NOMO-1 treated with dmso at 0.1 percent for 144 hours (cell line): Measurements from ENCODE around the gene C11orf24.
A peak's percentile ranks its signal among the peaks of the same experiment; 100 is the strongest.
"Not testable (repeated sequence)": the region's sequence is repeated elsewhere in the genome, so short reads cannot be mapped to it uniquely, and the experiment has no call there.

Source experiments
- DNase-seq: peaks from one replicate; lab custom pipeline; 2025; ENCODE audit not compliant: unreplicated experiment; lab: John Stamatoyannopoulos, UW

C11orf24 gene

GRCh38 chr11:68256331-68256741 lies 15.4 kb downstream of the C11orf24 start:
- no peak for DNase-seq

GRCh38 chr11:68255526-68255925 lies 16.2 kb downstream of the C11orf24 start:
- no peak for DNase-seq

GRCh38 chr11:68254421-68254820 lies 17.4 kb downstream of the C11orf24 start:
- no peak for DNase-seq

GRCh38 chr11:68251765-68252164 lies 20.0 kb downstream of the C11orf24 start:
- DNase-seq: no peak

- DNase-seq: not testable (repeated sequence)
Measured at GRCh38 chr11:68244912-68245311, 26.9 kb downstream of the C11orf24 start.

- DNase-seq: not testable (repeated sequence)
Measured at GRCh38 chr11:68243847-68244246, 27.9 kb downstream of the C11orf24 start.

GRCh38 chr11:68242616-68243015 lies 29.2 kb downstream of the C11orf24 start:
- no peak for DNase-seq

GRCh38 chr11:68231621-68232020 lies 40.2 kb downstream of the C11orf24 start:
- no peak for DNase-seq

- DNase-seq: no peak
Measured at GRCh38 chr11:68229601-68230000, 42.2 kb downstream of the C11orf24 start.

- no peak for DNase-seq
Measured at GRCh38 chr11:68226421-68226820, 45.4 kb downstream of the C11orf24 start.

GRCh38 chr11:68224606-68225005 lies 47.2 kb downstream of the C11orf24 start:
- DNase-seq: no peak

GRCh38 chr11:68223275-68223674 lies 48.5 kb downstream of the C11orf24 start:
- no peak for DNase-seq

- no peak for DNase-seq
Measured at GRCh38 chr11:68221406-68221805, 50.4 kb downstream of the C11orf24 start.

- no peak for DNase-seq
Measured at GRCh38 chr11:68216171-68216938, 55.4 kb downstream of the C11orf24 start.

- no peak for DNase-seq
Measured at GRCh38 chr11:68215524-68216170, 56.1 kb downstream of the C11orf24 start.

- DNase-seq: no peak
Measured at GRCh38 chr11:68215087-68215445, 56.7 kb downstream of the C11orf24 start.

- no peak for DNase-seq
Measured at GRCh38 chr11:68214173-68215086, 57.3 kb downstream of the C11orf24 start.

- DNase-seq: peak; percentile 69
Measured at GRCh38 chr11:68213555-68214172, 58.1 kb downstream of the C11orf24 start.

GRCh38 chr11:68213135-68213515 lies 58.6 kb downstream of the C11orf24 start, which contains the start of gene KMT5B:
Gene KMT5B, minus strand, starts transcription at chr11:68213296. Its CDS starts 23,220 bp downstream, at chr11:68190076.
- DNase-seq: no peak

GRCh38 chr11:68212421-68213134 lies 59.2 kb downstream of the C11orf24 start:
- peak; percentile 71 for DNase-seq
